GM21526 (cell line): ENCODE results near the gene PNLIPRP3.

Experiments used
- ATAC-seq: cut with Tn5 transposase; IDR thresholded peaks from one replicate; pipeline ENCODE4 v1.9.1; 2021; ENCODE audit warnings: moderate library complexity; ENCODE audit not compliant: unreplicated experiment, low FRiP score

PNLIPRP3 gene

GRCh38 chr10:116444527-116445142 lies 17.0 kb downstream of the PNLIPRP3 start:
- peak; percentile 91 for ATAC-seq

- no peak for ATAC-seq
Observed at GRCh38 chr10:116450861-116451260, 23.2 kb downstream of the PNLIPRP3 start.

- ATAC-seq, result no peak
Observed at GRCh38 chr10:116451711-116452337, 24.2 kb downstream of the PNLIPRP3 start.

GRCh38 chr10:116452338-116452720 lies 24.7 kb downstream of the PNLIPRP3 start:
- no peak for ATAC-seq

GRCh38 chr10:116457488-116457887 lies 29.8 kb downstream of the PNLIPRP3 start:
- no peak for ATAC-seq

- ATAC-seq, result no peak
Observed at GRCh38 chr10:116460219-116460618, 32.6 kb downstream of the PNLIPRP3 start.

- ATAC-seq, result no peak
Observed at GRCh38 chr10:116461680-116462079, 34.0 kb downstream of the PNLIPRP3 start.

- no peak for ATAC-seq
Observed at GRCh38 chr10:116464257-116464656, 36.6 kb downstream of the PNLIPRP3 start.

- no peak for ATAC-seq
Observed at GRCh38 chr10:116465546-116465945, 37.9 kb downstream of the PNLIPRP3 start.

GRCh38 chr10:116466715-116467422 lies 39.2 kb downstream of the PNLIPRP3 start:
- ATAC-seq, result no peak

- ATAC-seq, result no peak
Observed at GRCh38 chr10:116469437-116469836, 41.8 kb downstream of the PNLIPRP3 start.

GRCh38 chr10:116470071-116470470 lies 42.4 kb downstream of the PNLIPRP3 start:
- ATAC-seq, result no peak

- ATAC-seq, result no peak
Observed at GRCh38 chr10:116470768-116471415, 43.2 kb downstream of the PNLIPRP3 start.

GRCh38 chr10:116472891-116473290 lies 45.2 kb downstream of the PNLIPRP3 start:
- no peak for ATAC-seq

- no peak for ATAC-seq
Observed at GRCh38 chr10:116475866-116476265, 48.2 kb downstream of the PNLIPRP3 start.

GRCh38 chr10:116476461-116476860 lies 48.8 kb downstream of the PNLIPRP3 start:
- no peak for ATAC-seq

- ATAC-seq, result no peak
Observed at GRCh38 chr10:116477986-116478664, 50.5 kb downstream of the PNLIPRP3 start.

- ATAC-seq, result no peak
Observed at GRCh38 chr10:116486770-116487448, 59.3 kb downstream of the PNLIPRP3 start.

- no peak for ATAC-seq
Observed at GRCh38 chr10:116487522-116488430, 60.1 kb downstream of the PNLIPRP3 start.
